K562 (cell line): ENCODE data around the gene TENM4. TPM values are rescaled to one million over a fixed set of nuclear protein-coding genes. Genes with fewer than 3 reads are reported as not detected.

Source experiments
- ATF1 ChIP-seq, 2 experiments: fragments of 450-650 bp in 1 of 2; IDR thresholded peaks; 2 replicates each; pipeline ENCODE4 v1.6.1; 2016; ENCODE audit warnings: missing compliant biosample characterization in 1 of 2, missing genetic modification characterization in 1 of 2
- CEBPB ChIP-seq: fragments of 450-650 bp; IDR thresholded peaks from 2 replicates; pipeline ENCODE4 v1.6.1; 2016; ENCODE audit warnings: missing genetic modification characterization, missing compliant biosample characterization
- CREBBP ChIP-seq: IDR thresholded peaks from one replicate; pipeline ENCODE4 v1.6.1; 2012; ENCODE audit warnings: low read depth, mild to moderate bottlenecking, control low read depth, inconsistent platforms, low read length
- FOXA3 ChIP-seq, 2 experiments: fragments of 450-650 bp in 1 of 2; sonication (generic) in 1 of 2; formaldehyde crosslinking; IDR thresholded peaks in 1 of 2; conservative IDR thresholded peaks in 1 of 2; 2 replicates each; pipeline versions ENCODE4 v1.4.0 to v1.8.0; 2020 to 2022; ENCODE audit warnings: mild to moderate bottlenecking in 2 of 2, missing genetic modification reagents in 1 of 2
- HNRNPL ChIP-seq: fragments of 200-400 bp; formaldehyde crosslinking; IDR thresholded peaks from 2 replicates; pipeline ENCODE4 v1.6.1; 2017; ENCODE audit warnings: low read depth, mild to moderate bottlenecking, low read length
- KLF1 ChIP-seq: fragments of 450-650 bp; IDR thresholded peaks from 2 replicates; pipeline ENCODE4 v1.6.1; 2016; ENCODE audit warnings: missing genetic modification characterization, missing compliant biosample characterization
- PATZ1 ChIP-seq: fragments of 250-450 bp; sonication (Bioruptor Pico); IDR thresholded peaks from 2 replicates; pipeline ENCODE4 v1.5.0; 2020; ENCODE audit warnings: mild to moderate bottlenecking, borderline replicate concordance
- POLR2G ChIP-seq: fragments of 200-400 bp; formaldehyde crosslinking; IDR thresholded peaks from 2 replicates; pipeline ENCODE4 v1.6.1; 2017; ENCODE audit warnings: low read depth, mild to moderate bottlenecking, antibody characterized with exemption, low read length, moderate library complexity
- RAD51 ChIP-seq: fragments of 450-650 bp; IDR thresholded peaks from 2 replicates; pipeline ENCODE4 v1.7.1; 2016; ENCODE audit warnings: low read depth, mild to moderate bottlenecking, borderline replicate concordance
- REST ChIP-seq, 2 experiments: fragments of 450-650 bp; formaldehyde crosslinking in 1 of 2; IDR thresholded peaks; 2 replicates each; pipeline versions ENCODE4 v1.4.0 to v1.6.1; 2014 to 2020; ENCODE audit warnings: mild to moderate bottlenecking in 2 of 2, borderline replicate concordance in 1 of 2, low read depth in 1 of 2
- THRB ChIP-seq: fragments of 450-650 bp; formaldehyde crosslinking; conservative IDR thresholded peaks from 2 replicates; pipeline ENCODE4 v1.4.0; 2022; ENCODE audit warnings: mild to moderate bottlenecking, missing genetic modification characterization
- ZHX1 ChIP-seq: fragments of 150-350 bp; conservative IDR thresholded peaks from 2 replicates; pipeline ENCODE4 v1.6.1; 2014; ENCODE audit warnings: low read length
- polyA plus RNA-seq, 8 experiments: library from polyadenylated mRNA; depleted of rRNA in 4 of 8; stranded (reverse) in 5 of 8; unstranded in 3 of 8; fragments of >200 nt; fragmentation: Nextera tagmentation in 2 of 8; fragmentation: Illumina TruSeq in 1 of 8; extraction: Ambion mirVana in 2 of 8; extraction: Trizol in 1 of 8; gene quantifications; 2 replicates each; pipeline versions ENCODE4 v1.2.1 to v1.2.3, GENCODE V29; 2011 to 2014; ENCODE audit warnings: inconsistent platforms in 1 of 8, missing spikeins in 1 of 8
- total RNA-seq, 7 experiments: library from RNA; depleted of rRNA in 6 of 7; stranded (reverse); fragments of >200 nt in 6 of 7; fragmentation: Illumina TruSeq in 2 of 7; extraction: Trizol in 2 of 7; gene quantifications; 2 replicates each; pipeline versions ENCODE4 v1.2.1 to v1.2.3, GENCODE V29; 2011 to 2021; ENCODE audit warnings: low replicate concordance in 1 of 7

TENM4 gene
- total and polyA plus RNA-seq, 9 of the 15 experiments (the other 6 are each of a cell fraction or from before 2014, with no cell fraction given) = 0.16 TPM; not detected in 8

GRCh38 chr11:78606667-78607066 is 834.2 kb downstream of the TENM4 start (continued):
- TF ChIP-seq REST (IDR thresholded peaks at IDR 0.05; ENCODE audit: borderline replicate concordance) = no peak
- TF ChIP-seq REST (CRISPR knock-in tag; IDR thresholded peaks at IDR 0.05; ENCODE audit: low read depth) = no peak
- no peak for TF ChIP-seq ZHX1
- TF ChIP-seq CREBBP = no peak
- TF ChIP-seq POLR2G = no peak
- TF ChIP-seq RAD51 = no peak
- no peak for TF ChIP-seq PATZ1
- no peak for TF ChIP-seq HNRNPL
- no peak for TF ChIP-seq FOXA3 (CRISPR knock-in tag; conservative IDR thresholded peaks at IDR 0.05 in 1 of 2, IDR thresholded peaks at IDR 0.05 in 1 of 2)
- no peak for TF ChIP-seq KLF1 (tag)
- TF ChIP-seq CEBPB (tag) = no peak
- TF ChIP-seq ATF1 (CRISPR knock-in tag; IDR thresholded peaks at IDR 0.05) = no peak
- no peak for TF ChIP-seq ATF1 (tag; IDR thresholded peaks at IDR 0.05)
- TF ChIP-seq THRB (CRISPR knock-in tag) = no peak
